GM23338 (cell line): ENCODE results near the gene MOB2. TPM values are rescaled to one million over a fixed set of nuclear protein-coding genes. Genes with fewer than 3 reads are reported as not detected.
A peak's percentile ranks its signal among the peaks of the same experiment; 100 is the strongest.

Experiments
- ATAC-seq: fragments of 200-7000 bp; cut with Tn5 transposase; 3 replicates; pipeline ENCODE4 v1.9.1; 2020
- DNase-seq: peaks from one replicate; pipeline ENCODE4 v3.0.0-alpha.2; 2015; ENCODE audit warnings: low spot score
- H2AFZ ChIP-seq: fragments of 200-600 bp; sonication (generic); 2 replicates; pipeline ENCODE4 v1.8.0; 2016; ENCODE audit warnings: antibody characterized with exemption, mild to moderate bottlenecking, moderate library complexity
- H3F3A ChIP-seq: fragments of 200-600 bp; sonication (generic); replicated peaks from 2 replicates; pipeline ENCODE4 v1.8.0; 2017; ENCODE audit warnings: antibody characterized with exemption, mixed run types, low read depth
- H3K27ac ChIP-seq: fragments of 200-600 bp; sonication (generic); 2 replicates; pipeline ENCODE4 v1.6.1; 2016; ENCODE audit warnings: low read depth
- H3K27me3 ChIP-seq: fragments of 200-600 bp; sonication (generic); 2 replicates; pipeline ENCODE4 v1.8.0; 2016; ENCODE audit warnings: mild to moderate bottlenecking, mixed run types, moderate library complexity; ENCODE audit not compliant: insufficient read depth
- H3K36me3 ChIP-seq: fragments of 200-600 bp; sonication (generic); 2 replicates; pipeline ENCODE4 v1.8.0; 2016; ENCODE audit warnings: mild to moderate bottlenecking; ENCODE audit not compliant: insufficient read depth
- H3K4me1 ChIP-seq: fragments of 200-600 bp; sonication (generic); 2 replicates; pipeline ENCODE4 v1.8.0; 2016; ENCODE audit warnings: mild to moderate bottlenecking, moderate library complexity; ENCODE audit not compliant: insufficient read depth
- H3K4me2 ChIP-seq: fragments of 200-600 bp; sonication (generic); 2 replicates; pipeline ENCODE4 v1.7.1; 2017; ENCODE audit warnings: mixed run types
- H3K4me3 ChIP-seq: fragments of 200-600 bp; sonication (generic); 2 replicates; pipeline ENCODE4 v1.6.1; 2016; ENCODE audit warnings: mixed run types
- H3K79me2 ChIP-seq: fragments of 200-600 bp; sonication (generic); replicated peaks from 2 replicates; pipeline ENCODE4 v1.8.0; 2017; ENCODE audit warnings: mild to moderate bottlenecking; ENCODE audit not compliant: insufficient read depth
- H3K9me2 ChIP-seq: fragments of 200-600 bp; sonication (generic); 2 replicates; pipeline ENCODE4 v1.8.0; 2017; ENCODE audit not compliant: insufficient read depth
- H4K20me1 ChIP-seq: fragments of 200-600 bp; sonication (generic); replicated peaks from 2 replicates; pipeline ENCODE4 v1.8.0; 2017; ENCODE audit warnings: mild to moderate bottlenecking; ENCODE audit not compliant: insufficient read depth
- H3K27ac Mint-ChIP-seq: 2 replicates; pipeline ENCODE4 v1.8.0; 2020; ENCODE audit warnings: inconsistent platforms, mild to moderate bottlenecking, moderate library complexity, mixed read lengths
- H3K27me3 Mint-ChIP-seq: 3 replicates; pipeline ENCODE4 v1.8.0; 2022; ENCODE audit warnings: low read depth, mild to moderate bottlenecking, moderate library complexity, mixed read lengths, inconsistent platforms; ENCODE audit not compliant: insufficient read depth, poor library complexity
- H3K36me3 Mint-ChIP-seq: 3 replicates; pipeline ENCODE4 v1.8.0; 2021; ENCODE audit warnings: low read depth, mild to moderate bottlenecking, inconsistent platforms, moderate library complexity, mixed read lengths
- H3K4me1 Mint-ChIP-seq: 3 replicates; pipeline ENCODE4 v1.8.0; 2020; ENCODE audit warnings: mild to moderate bottlenecking, inconsistent platforms, mixed read lengths
- H3K4me3 Mint-ChIP-seq: 3 replicates; pipeline ENCODE4 v1.8.0; 2021; ENCODE audit warnings: moderate library complexity, mild to moderate bottlenecking, inconsistent platforms, mixed read lengths
- H3K9me3 Mint-ChIP-seq: 3 replicates; pipeline ENCODE4 v1.8.0; 2020; ENCODE audit warnings: moderate library complexity, mild to moderate bottlenecking, inconsistent platforms, mixed read lengths
- REST ChIP-seq: IDR thresholded peaks from one replicate; pipeline ENCODE4 v1.6.1; 2018; ENCODE audit warnings: antibody characterized with exemption; ENCODE audit not compliant: unreplicated experiment
- STAT1 ChIP-seq: IDR thresholded peaks from one replicate; pipeline ENCODE4 v1.6.1; 2016; ENCODE audit warnings: antibody characterized with exemption; ENCODE audit not compliant: unreplicated experiment
- ZNF331 ChIP-seq: fragments of 250-450 bp; sonication (Bioruptor Pico); IDR thresholded peaks from 2 replicates; pipeline ENCODE4 v1.5.0; 2020; ENCODE audit warnings: low read depth, mild to moderate bottlenecking, moderate library complexity
- ZNF462 ChIP-seq: fragments of 250-450 bp; sonication (Bioruptor Pico); IDR thresholded peaks from 2 replicates; pipeline ENCODE4 v1.5.0; 2020; ENCODE audit warnings: mild to moderate bottlenecking, moderate library complexity
- polyA plus RNA-seq: library from polyadenylated mRNA; unstranded; fragments of >200 nt; fragmentation: Nextera tagmentation; extraction: Ambion mirVana; gene quantifications from 2 replicates; pipeline ENCODE4 v1.2.1, GENCODE V29; 2016
- total RNA-seq: library from RNA; depleted of rRNA; stranded (reverse); fragments of >200 nt; shearing (Covaris generic); gene quantifications from 2 replicates; pipeline ENCODE4 v1.2.3, GENCODE V29; 2014
- TF ChIP-seq, protein P1 (sequence below), 2 experiments: fragments of 200-600 bp in 1 of 2; sonication (generic) in 1 of 2; conservative IDR thresholded peaks; 2 replicates each; pipeline versions ENCODE4 v1.5.1 to v1.6.1; 2016 to 2017; ENCODE audit warnings: antibody characterized with exemption in 2 of 2, low read depth in 2 of 2, mild to moderate bottlenecking in 2 of 2, moderate library complexity in 1 of 2

The MOB2 gene
- total and polyA plus RNA-seq, 2 experiments from 2014 or later: 10.1 to 19.7 TPM

- peak overlapping the region; percentile 80 for H3K27ac Mint-ChIP-seq
- ATAC-seq: no peak
- H3K4me1 ChIP-seq: peaks cover 14% of the 10 kb centered on the region
Observed at GRCh38 chr11:1508986-1509385, 22.4 kb upstream of the MOB2 start.

More at GRCh38 chr11:1508986-1509385, 22.4 kb upstream of the MOB2 start:
- no peaks in the 10 kb centered on the region; the same call in 2 of the 3 replicates for H3K36me3 Mint-ChIP-seq
- no peaks in the 10 kb centered on the region for H3K9me3 Mint-ChIP-seq
- Histone ChIP-seq H3K27me3 (no peaks in the 10 kb centered on the region), H3K4me3 (no peak overlapping the region), H4K20me1 (no peaks in the 10 kb centered on the region; the same call in 1 of the 2 replicates), H3K4me2 (no peak overlapping the region), H3F3A (peaks cover 5% of the 10 kb centered on the region; the same call in 1 of the 2 replicates), H3K79me2 (peaks cover 32% of the 10 kb centered on the region), H3K36me3 (no peaks in the 10 kb centered on the region), H3K9me2 (no peaks in the 10 kb centered on the region), H3K27ac (0 out of 2 replicates have a peak overlapping the region, but pooled peaks have one; percentile 45), H2AFZ (no peak overlapping the region)
- TF ChIP-seq STAT1 (no peak), REST (no peak), ZNF331 (CRISPR knock-in tag) (no peak), ZNF462 (CRISPR knock-in tag) (no peak)
- TF ChIP-seq, protein P1, sequence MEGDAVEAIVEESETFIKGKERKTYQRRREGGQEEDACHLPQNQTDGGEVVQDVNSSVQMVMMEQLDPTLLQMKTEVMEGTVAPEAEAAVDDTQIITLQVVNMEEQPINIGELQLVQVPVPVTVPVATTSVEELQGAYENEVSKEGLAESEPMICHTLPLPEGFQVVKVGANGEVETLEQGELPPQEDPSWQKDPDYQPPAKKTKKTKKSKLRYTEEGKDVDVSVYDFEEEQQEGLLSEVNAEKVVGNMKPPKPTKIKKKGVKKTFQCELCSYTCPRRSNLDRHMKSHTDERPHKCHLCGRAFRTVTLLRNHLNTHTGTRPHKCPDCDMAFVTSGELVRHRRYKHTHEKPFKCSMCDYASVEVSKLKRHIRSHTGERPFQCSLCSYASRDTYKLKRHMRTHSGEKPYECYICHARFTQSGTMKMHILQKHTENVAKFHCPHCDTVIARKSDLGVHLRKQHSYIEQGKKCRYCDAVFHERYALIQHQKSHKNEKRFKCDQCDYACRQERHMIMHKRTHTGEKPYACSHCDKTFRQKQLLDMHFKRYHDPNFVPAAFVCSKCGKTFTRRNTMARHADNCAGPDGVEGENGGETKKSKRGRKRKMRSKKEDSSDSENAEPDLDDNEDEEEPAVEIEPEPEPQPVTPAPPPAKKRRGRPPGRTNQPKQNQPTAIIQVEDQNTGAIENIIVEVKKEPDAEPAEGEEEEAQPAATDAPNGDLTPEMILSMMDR (conservative IDR thresholded peaks at IDR 0.05; ENCODE audit: low read depth in 2 of 2): no peak
- peaks cover 25% of the 10 kb centered on the region for H3K27me3 Mint-ChIP-seq
- H3K4me3 Mint-ChIP-seq: no peak overlapping the region
- DNase-seq: no peak
- peaks cover 38% of the 10 kb centered on the region for H3K4me1 Mint-ChIP-seq
